NCI-H82 treated with DMSO at 0.1 percent for 48 hours (cell line): ENCODE measurements around the gene ZNF396.

ENCODE experiments used
- DNase-seq: peaks from one replicate; lab custom pipeline; 2025; ENCODE audit not compliant: unreplicated experiment; lab: John Stamatoyannopoulos, UW

Gene ZNF396

GRCh38 chr18:35376742-35377695 lies at the start of gene ZNF396:
Gene ZNF396, minus strand, starts transcription at chr18:35377337. Its CDS starts 3,045 bp downstream, at chr18:35374292.
- DNase-seq = no peak

GRCh38 chr18:35426786-35427185 lies 49.6 kb upstream of the ZNF396 start:
- DNase-seq = no peak

- DNase-seq = no peak
These were observed 47.2 kb upstream of the ZNF396 start for GRCh38 chr18:35424356-35424755.

- no peak for DNase-seq
These were observed 45.1 kb upstream of the ZNF396 start for GRCh38 chr18:35422237-35422636.

GRCh38 chr18:35418610-35419009 lies 41.5 kb upstream of the ZNF396 start:
- DNase-seq = no peak

- no peak for DNase-seq
These were observed 40.1 kb upstream of the ZNF396 start for GRCh38 chr18:35417223-35417622.

GRCh38 chr18:35415511-35416073 lies 38.5 kb upstream of the ZNF396 start:
- no peak for DNase-seq

- no peak for DNase-seq
These were observed 36.0 kb upstream of the ZNF396 start for GRCh38 chr18:35413163-35413511.

GRCh38 chr18:35411625-35412351 lies 34.7 kb upstream of the ZNF396 start:
- DNase-seq = no peak

GRCh38 chr18:35410561-35410960 lies 33.4 kb upstream of the ZNF396 start:
- no peak for DNase-seq

- no peak for DNase-seq
These were observed 32.8 kb upstream of the ZNF396 start for GRCh38 chr18:35409911-35410310.

- DNase-seq = no peak
These were observed 31.7 kb upstream of the ZNF396 start for GRCh38 chr18:35408843-35409261.

GRCh38 chr18:35407871-35408481 lies 30.8 kb upstream of the ZNF396 start:
- DNase-seq = peak; percentile 51

GRCh38 chr18:35406666-35407065 lies 29.5 kb upstream of the ZNF396 start:
- DNase-seq = no peak

- no peak for DNase-seq
These were observed 20.8 kb upstream of the ZNF396 start for GRCh38 chr18:35397976-35398375.

GRCh38 chr18:35393716-35394115 lies 16.6 kb upstream of the ZNF396 start:
- no peak for DNase-seq

- DNase-seq = no peak
These were observed 15.2 kb upstream of the ZNF396 start for GRCh38 chr18:35392375-35392774.

- no peak for DNase-seq
These were observed 14.0 kb upstream of the ZNF396 start for GRCh38 chr18:35390951-35391700.

GRCh38 chr18:35389095-35389618 lies 12.0 kb upstream of the ZNF396 start:
- no peak for DNase-seq

GRCh38 chr18:35387152-35387571 lies 10.0 kb upstream of the ZNF396 start:
- DNase-seq = no peak
